Endothelial cell of umbilical vein (primary cell): Measurements from ENCODE around the gene DMD.

Source experiments
- TF ChIP-seq, protein P1 (sequence below), 2 donors: IDR thresholded peaks; 1 replicate in 1 of 2; 2 replicates in 1 of 2; pipeline ENCODE4 v1.5.1; 2011; ENCODE audit warnings: low read length in 2 of 2, mild to moderate bottlenecking in 2 of 2, moderate library complexity in 2 of 2, control low read depth in 1 of 2, inconsistent platforms in 1 of 2, low read depth in 1 of 2; ENCODE audit not compliant: insufficient read depth in 1 of 2; ENCODE audit errors: extremely low read depth in 1 of 2
- TF ChIP-seq, protein P2 (sequence below): IDR thresholded peaks from 2 replicates; pipeline ENCODE4 v1.6.1; 2011; ENCODE audit not compliant: insufficient read depth, insufficient read length

DNA sequence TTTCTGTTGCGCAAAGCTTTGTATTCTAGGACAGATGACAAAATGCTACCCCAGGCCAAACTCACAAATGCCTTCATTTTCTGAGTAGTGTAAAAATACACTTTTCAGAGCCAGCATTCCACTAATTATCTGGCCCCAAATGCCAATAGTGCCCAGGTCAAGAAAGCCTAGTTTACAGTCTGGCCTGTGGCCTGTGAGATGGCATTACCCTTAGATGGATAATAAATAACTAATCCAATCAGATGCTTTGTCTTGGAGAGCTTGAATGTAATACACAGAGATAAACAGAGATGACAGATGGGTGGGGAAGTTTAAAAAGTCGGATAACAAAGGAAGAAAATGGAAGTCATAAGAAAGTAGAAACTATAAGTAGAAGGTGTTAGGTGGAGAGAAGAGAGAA lies 1874.9 kb downstream of the DMD start:
- TF ChIP-seq, protein P1, sequence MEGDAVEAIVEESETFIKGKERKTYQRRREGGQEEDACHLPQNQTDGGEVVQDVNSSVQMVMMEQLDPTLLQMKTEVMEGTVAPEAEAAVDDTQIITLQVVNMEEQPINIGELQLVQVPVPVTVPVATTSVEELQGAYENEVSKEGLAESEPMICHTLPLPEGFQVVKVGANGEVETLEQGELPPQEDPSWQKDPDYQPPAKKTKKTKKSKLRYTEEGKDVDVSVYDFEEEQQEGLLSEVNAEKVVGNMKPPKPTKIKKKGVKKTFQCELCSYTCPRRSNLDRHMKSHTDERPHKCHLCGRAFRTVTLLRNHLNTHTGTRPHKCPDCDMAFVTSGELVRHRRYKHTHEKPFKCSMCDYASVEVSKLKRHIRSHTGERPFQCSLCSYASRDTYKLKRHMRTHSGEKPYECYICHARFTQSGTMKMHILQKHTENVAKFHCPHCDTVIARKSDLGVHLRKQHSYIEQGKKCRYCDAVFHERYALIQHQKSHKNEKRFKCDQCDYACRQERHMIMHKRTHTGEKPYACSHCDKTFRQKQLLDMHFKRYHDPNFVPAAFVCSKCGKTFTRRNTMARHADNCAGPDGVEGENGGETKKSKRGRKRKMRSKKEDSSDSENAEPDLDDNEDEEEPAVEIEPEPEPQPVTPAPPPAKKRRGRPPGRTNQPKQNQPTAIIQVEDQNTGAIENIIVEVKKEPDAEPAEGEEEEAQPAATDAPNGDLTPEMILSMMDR (IDR thresholded peaks at IDR 0.05; ENCODE audit: extremely low read depth in 1 of 2, insufficient read depth in 1 of 2, low read depth in 1 of 2, low read length in 2 of 2): no peak
- TF ChIP-seq, protein P2, sequence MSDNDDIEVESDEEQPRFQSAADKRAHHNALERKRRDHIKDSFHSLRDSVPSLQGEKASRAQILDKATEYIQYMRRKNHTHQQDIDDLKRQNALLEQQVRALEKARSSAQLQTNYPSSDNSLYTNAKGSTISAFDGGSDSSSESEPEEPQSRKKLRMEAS: no peak
